Thymus (tissue), 11 donors: ENCODE measurements around the gene ZNF398. TPM values are rescaled to one million over a fixed set of nuclear protein-coding genes. Genes with fewer than 3 reads are reported as not detected.
"Not testable (repeated sequence)": the region's sequence is repeated elsewhere in the genome, so short reads cannot be mapped to it uniquely, and the experiment has no call there.

Source experiments
- DNase-seq, 9 donors: peaks; one replicate each; pipeline ENCODE4 v3.0.0-alpha.2; 2013; ENCODE audit warnings: low spot score in 9 of 9, low read depth in 6 of 9, missing footprints in 1 of 9
- H3K27ac ChIP-seq, 2 donors: one replicate each; pipeline ENCODE4 v1.5.1; 2013; ENCODE audit warnings: control low read depth in 1 of 2, low read depth in 1 of 2, low read length in 1 of 2, mild to moderate bottlenecking in 1 of 2, moderate library complexity in 1 of 2
- H3K27me3 ChIP-seq, 2 donors: one replicate each; pipeline ENCODE4 v1.5.1; 2013; ENCODE audit warnings: low read length in 1 of 2; ENCODE audit not compliant: control insufficient read depth in 2 of 2, insufficient read depth in 1 of 2
- H3K36me3 ChIP-seq, 2 donors: one replicate each; pipeline ENCODE4 v1.5.1; 2013; ENCODE audit warnings: low read length in 1 of 2, mild to moderate bottlenecking in 1 of 2, moderate library complexity in 1 of 2; ENCODE audit not compliant: control insufficient read depth in 2 of 2, insufficient read depth in 2 of 2
- H3K4me1 ChIP-seq, 2 donors: one replicate each; pipeline ENCODE4 v1.5.1; 2013; ENCODE audit warnings: low read length in 2 of 2; ENCODE audit not compliant: control insufficient read depth in 2 of 2, insufficient read depth in 2 of 2
- H3K4me3 ChIP-seq, 2 donors: one replicate each; pipeline ENCODE4 v1.5.1; 2013; ENCODE audit warnings: low read length in 2 of 2, control low read depth in 1 of 2, mild to moderate bottlenecking in 1 of 2
- H3K9me3 ChIP-seq, 2 donors: one replicate each; pipeline ENCODE4 v1.5.1; 2013; ENCODE audit warnings: low read length in 1 of 2, mild to moderate bottlenecking in 1 of 2; ENCODE audit not compliant: control insufficient read depth in 2 of 2, insufficient read depth in 1 of 2
- WGBS: extraction: QIAGEN DNeasy Blood & Tissue Kit; methylation state at CpG from one replicate; pipeline ENCODE4 v1.1.7; 2013; 5-methylcytosine and 5-hydroxymethylcytosine counted together
- polyA plus RNA-seq: library from polyadenylated mRNA; stranded (reverse); fragments of 200-250 nt; gene quantifications from one replicate; pipeline ENCODE4 v1.2.3, GENCODE V29; 2013
- total RNA-seq: library from RNA; stranded (reverse); fragments of 120-200 nt; gene quantifications from one replicate; pipeline ENCODE4 v1.2.4, GENCODE V29; 2013
- donor health status: healthy.

Gene ZNF398
- total and polyA plus RNA-seq, 2 donors = 4.5 to 6.9 TPM

DNA sequence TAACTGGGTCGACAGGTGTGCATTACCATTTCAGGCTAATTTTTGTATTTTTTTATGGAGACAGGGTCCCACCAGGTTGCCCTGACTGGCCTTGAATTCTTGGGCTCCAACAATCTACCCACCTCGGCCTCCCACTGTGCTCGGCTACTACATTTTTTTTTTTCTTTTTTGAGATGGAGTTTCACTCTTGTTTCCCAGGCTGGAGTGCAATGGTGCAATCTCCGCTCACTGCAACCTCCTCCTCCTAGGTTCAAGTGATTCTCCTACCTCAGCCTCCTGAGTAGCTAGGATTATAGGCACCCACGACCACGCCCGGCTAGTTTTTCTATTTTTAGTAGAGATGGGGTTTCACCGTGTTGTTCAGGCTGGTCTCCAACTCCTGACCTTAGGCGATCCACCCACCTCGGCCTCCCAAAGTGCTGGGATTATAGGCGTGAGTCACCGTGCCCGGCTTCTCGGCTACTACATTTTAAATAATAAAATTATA lies 2.8 kb upstream of the ZNF398 start:
- H3K27ac ChIP-seq = peak overlapping the region in 1 of 2 donors; percentile 43
- DNase-seq, H3K36me3 ChIP-seq, H3K9me3 ChIP-seq, H3K27me3 ChIP-seq, H3K4me3 ChIP-seq: not testable (repeated sequence)
- 96% methylated on average over 14 of the region's 14 CpGs for WGBS
- H3K4me1 ChIP-seq = peaks cover 12 to 28% of the 10 kb centered on the region in 2 donors

DNA sequence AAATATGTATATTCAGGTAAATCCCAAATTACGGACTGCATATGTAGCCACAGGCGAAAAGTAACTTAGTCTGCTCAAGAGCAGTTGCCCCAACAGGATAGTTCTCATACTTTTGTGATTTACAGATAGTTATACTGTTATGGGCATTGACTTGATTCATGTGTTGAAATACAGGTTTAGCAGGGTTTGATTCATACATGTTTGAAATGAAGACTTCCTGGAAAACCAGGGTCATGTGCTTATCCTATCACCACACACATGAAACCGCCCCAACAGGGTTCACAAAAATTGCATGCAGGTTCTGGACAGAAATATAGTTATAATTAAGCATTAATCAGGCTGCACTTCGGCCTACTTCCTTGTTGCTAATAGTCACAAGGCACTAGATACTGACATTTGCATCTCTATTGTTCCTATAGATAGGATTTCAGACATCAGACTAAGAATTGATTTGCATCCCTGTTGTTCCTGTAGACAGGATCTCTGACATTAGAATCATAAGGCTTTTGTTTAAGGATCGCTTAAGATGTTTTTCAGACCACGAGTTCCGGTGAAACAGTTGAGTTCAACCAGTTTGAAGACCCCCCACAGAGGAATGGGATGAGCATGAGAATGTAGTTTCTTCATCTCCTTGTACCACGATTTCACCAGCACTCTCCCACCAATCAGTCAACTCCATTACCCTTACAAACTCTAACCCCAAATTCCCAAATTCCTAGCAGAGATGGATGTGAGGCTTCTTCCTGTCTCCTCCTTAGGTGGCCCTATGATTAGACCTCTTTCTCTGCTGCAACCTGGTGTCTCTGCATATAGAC lies 2.0 kb upstream of the ZNF398 start:
- 95% methylated on average over 8 of the region's 8 CpGs for WGBS

DNA sequence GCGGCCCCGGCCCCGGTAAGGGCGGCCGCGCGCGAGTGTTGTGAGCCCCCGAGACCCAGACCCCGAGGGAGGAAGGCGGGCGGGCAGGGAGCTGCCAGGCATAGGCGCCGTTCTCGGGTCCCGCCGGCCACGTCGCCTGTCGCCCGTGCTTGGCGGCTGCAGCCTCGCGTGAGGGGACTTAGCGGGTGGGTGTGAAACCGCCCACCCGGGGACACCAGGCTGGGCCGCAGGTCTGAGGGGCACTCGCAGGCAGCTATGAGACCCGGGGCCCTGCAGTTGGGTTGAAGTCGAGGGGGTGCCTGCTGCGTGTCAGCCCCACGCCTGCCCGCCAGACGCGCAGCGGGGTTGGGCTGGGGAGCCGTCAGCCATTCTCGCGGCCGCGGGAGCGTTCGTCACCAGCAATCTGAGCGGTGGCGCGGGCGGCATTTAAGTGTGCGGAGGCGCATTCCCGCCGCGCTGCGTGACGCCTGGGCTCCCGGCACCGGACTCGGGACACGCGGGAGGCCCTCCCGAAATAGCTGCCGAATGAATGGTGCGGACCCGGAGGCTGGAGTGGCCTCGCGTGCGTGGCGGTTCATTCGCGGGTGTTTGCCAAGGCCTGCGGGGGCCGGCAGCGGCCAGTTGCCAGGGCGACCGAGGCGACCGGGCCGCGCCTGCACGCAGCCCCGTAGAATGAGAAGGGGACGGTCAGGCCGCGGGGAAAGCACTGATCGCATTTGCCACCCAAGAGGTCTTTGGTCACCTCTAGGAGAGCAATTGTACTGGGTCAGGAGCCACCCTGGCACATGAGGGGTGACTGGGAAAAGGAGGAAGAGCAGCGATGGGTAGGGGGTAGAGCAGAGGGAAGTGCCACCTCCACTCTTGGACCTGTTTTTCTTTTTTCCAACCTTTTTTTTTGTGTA lies 750 bp downstream of the ZNF398 start:
- peak overlapping the region; percentile 84 to 92 for H3K4me3 ChIP-seq
- peak overlapping the region; percentile 68 to 90 for H3K27ac ChIP-seq
- peaks cover 12 to 29% of the 10 kb centered on the region in 2 donors for H3K4me1 ChIP-seq
- H3K36me3 ChIP-seq = no peaks in the 10 kb centered on the region
- under 1% methylated on average over 86 of the region's 86 CpGs for WGBS
- no peaks in the 10 kb centered on the region for H3K9me3 ChIP-seq
- peak in 6 of 9 donors; percentile 32 to 74 (median 48) for DNase-seq
- H3K27me3 ChIP-seq = no peaks in the 10 kb centered on the region

More for the DNA sequence above, 2.0 kb upstream of the ZNF398 start:
- DNase-seq = peak in 1 of 9 donors; percentile 12
- H3K36me3 ChIP-seq = no peaks in the 10 kb centered on the region
- H3K27me3 ChIP-seq = no peaks in the 10 kb centered on the region
- H3K27ac ChIP-seq = peak overlapping the region; percentile 30 to 61
- no peaks in the 10 kb centered on the region for H3K9me3 ChIP-seq
- H3K4me1 ChIP-seq = peaks cover 12 to 29% of the 10 kb centered on the region in 2 donors
- no peak overlapping the region for H3K4me3 ChIP-seq

DNA sequence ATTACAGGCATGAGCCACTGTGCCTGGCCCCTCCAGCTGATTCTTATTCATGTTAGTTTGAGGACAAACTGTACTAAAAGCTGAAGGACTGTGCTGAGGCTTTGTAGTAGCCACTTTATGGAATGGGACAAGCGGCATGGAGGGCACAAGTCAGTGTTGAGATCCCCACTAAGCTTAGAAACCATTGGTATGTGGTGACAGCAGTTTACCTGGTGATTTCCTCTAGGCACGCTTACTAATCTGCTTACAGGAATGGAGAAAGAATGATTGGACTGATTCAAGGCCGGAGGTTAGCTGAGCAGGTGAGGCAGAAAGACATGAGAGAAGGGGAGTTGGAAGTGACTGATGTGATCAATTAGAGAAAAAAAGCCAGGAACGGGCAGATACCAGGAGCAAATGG lies 3.7 kb downstream of the ZNF398 start:
- Histone ChIP-seq H3K36me3 (peaks cover 14 to 20% of the 10 kb centered on the region in 2 donors), H3K27me3 (no peaks in the 10 kb centered on the region), H3K9me3 (no peaks in the 10 kb centered on the region), H3K27ac (no peak overlapping the region), H3K4me1 (peaks cover 7 to 20% of the 10 kb centered on the region in 2 donors), H3K4me3 (no peak overlapping the region)
- 73% methylated on average over 4 of the region's 4 CpGs for WGBS
- DNase-seq = no peak

DNA sequence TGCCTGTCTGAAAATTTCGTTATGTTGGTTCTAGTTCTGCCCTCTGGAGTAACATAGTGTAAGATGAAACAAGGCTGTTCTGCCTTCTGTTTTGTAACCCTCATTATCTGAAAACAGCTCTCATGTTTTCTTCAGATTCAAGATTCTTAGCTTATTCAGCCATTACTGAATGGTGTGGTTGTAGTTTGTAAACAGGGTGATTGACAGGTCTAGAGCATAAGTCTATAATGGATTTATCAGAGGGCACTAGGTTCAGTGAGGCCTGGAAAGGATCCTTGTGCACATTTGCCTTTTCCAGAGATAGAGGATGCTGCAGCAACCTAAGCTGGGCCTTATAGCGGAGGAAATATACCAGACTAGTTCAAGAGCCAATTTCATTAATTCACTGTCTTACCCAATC lies 6.1 kb downstream of the ZNF398 start:
- DNase-seq = no peak
- WGBS = 98% methylated on average over 2 of the region's 2 CpGs
- Histone ChIP-seq H3K27me3 (no peaks in the 10 kb centered on the region), H3K4me1 (peaks cover 6 to 9% of the 10 kb centered on the region in 2 donors), H3K36me3 (peaks cover 28 to 32% of the 10 kb centered on the region in 2 donors), H3K27ac (no peak overlapping the region), H3K9me3 (no peaks in the 10 kb centered on the region), H3K4me3 (no peak overlapping the region)

DNA sequence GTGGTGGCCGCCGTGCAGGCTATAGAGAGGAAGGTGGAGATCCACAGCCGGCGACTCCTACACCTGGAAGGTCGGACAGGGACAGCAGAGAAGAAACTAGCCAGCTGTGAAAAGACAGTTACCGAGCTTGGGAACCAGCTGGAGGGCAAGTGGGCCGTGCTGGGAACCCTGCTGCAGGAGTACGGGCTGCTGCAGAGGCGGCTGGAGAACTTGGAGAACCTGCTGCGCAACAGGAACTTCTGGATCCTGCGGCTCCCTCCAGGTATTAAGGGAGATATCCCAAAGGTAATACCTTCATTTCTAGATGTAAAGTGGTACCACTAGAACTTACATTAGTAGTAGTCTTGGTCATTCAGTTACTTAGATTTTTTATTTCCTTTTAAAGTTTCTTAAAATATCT lies 6.8 kb downstream of the ZNF398 start:
- Histone ChIP-seq H3K4me1 (peaks cover 2 to 5% of the 10 kb centered on the region in 2 donors), H3K9me3 (no peaks in the 10 kb centered on the region), H3K36me3 (peaks cover 28 to 32% of the 10 kb centered on the region in 2 donors), H3K4me3 (no peak overlapping the region), H3K27me3 (no peaks in the 10 kb centered on the region), H3K27ac (no peak overlapping the region)
- no peak for DNase-seq
- 98% methylated on average over 11 of the region's 11 CpGs for WGBS

DNA sequence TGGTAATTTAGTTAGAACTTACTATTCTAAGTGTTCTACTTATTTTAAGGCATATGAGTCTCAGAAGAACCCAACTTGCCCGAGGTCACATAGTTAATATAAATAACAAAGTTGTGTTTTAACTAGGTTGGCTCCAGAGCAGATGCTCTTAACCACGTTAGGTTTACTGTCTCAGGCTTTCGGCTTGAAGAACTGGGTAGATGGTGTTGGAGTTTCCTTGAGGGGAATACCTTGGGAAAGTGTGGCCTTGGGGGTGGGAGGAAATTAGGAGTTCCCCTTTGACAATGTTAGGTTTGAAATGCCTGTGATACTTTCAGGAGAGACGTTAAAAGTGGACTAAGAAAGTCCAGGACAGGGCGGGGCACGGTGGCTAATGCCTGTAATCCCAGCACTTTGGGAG lies 9.6 kb downstream of the ZNF398 start:
- no peaks in the 10 kb centered on the region for H3K27me3 ChIP-seq
- H3K36me3 ChIP-seq = peaks cover 34 to 38% of the 10 kb centered on the region in 2 donors
- no peak overlapping the region for H3K27ac ChIP-seq
- H3K4me3 ChIP-seq = no peak overlapping the region
- H3K9me3 ChIP-seq = no peaks in the 10 kb centered on the region
- no peaks in the 10 kb centered on the region for H3K4me1 ChIP-seq
- WGBS = 98% methylated on average over 6 of the region's 6 CpGs
- no peak for DNase-seq

DNA sequence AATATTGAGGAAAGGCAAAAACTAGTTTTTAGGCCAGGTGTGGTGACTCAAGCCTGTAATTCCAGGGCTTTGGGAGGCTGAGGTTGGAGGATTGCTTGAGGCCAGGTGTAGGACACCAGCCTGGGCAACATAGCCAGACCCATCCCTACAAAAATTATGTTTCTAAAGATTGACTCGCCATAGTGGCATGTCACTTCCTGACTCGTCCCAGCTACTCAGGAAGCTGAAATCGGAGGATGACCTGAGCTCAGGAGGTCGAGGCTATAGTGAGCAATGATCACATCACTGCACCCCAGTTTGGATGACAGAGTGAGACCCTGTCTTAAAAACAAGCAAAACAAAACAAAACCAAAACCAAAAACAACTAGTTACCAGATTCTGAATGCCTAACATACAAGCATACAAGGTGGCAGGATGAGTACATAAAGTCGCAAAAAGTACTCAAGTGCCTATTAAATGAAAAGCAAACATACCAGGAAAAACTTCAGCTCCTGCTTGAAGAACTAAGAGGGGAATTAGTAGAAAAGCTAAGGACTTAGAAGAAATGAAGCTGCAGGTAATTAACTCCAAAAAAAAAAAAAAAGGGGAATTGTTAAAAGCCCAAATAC lies 14.1 kb downstream of the ZNF398 start:
- no peaks in the 10 kb centered on the region for H3K27me3 ChIP-seq
- H3K27ac ChIP-seq = no peak overlapping the region
- no peaks in the 10 kb centered on the region for H3K4me1 ChIP-seq
- H3K36me3 ChIP-seq = peaks cover 35 to 44% of the 10 kb centered on the region in 2 donors
- H3K4me3 ChIP-seq = no peak overlapping the region
- WGBS = 95% methylated on average over 5 of the region's 5 CpGs
- no peaks in the 10 kb centered on the region for H3K9me3 ChIP-seq
- DNase-seq = no peak
